Activated B cell treated with CpG ODN at 0.5 μM for 24 hours (primary cell): ENCODE measurements around the gene SLC7A5. TPM values are rescaled to one million over a fixed set of nuclear protein-coding genes. Genes with fewer than 3 reads are reported as not detected.

Experiments
- ATAC-seq: fragments of 200-7000 bp; cut with Tn5 transposase; one replicate; pipeline ENCODE4 v1.10.0; 2021; ENCODE audit warnings: low read depth, mild to moderate bottlenecking, moderate library complexity
- CTCF ChIA-PET: fragments of 350-600 bp; sonication (Branson Sonifier 250); formaldehyde crosslinking; loops from one replicate; lab custom pipeline; 2021; ENCODE audit warnings: antibody characterized with exemption; lab: Charles Lee
- POLR2A ChIA-PET: fragments of 350-600 bp; sonication (Branson Sonifier 250); formaldehyde crosslinking; loops from one replicate; lab custom pipeline; 2021; ENCODE audit warnings: antibody characterized with exemption; lab: Charles Lee
- DNase-seq: peaks from one replicate; pipeline ENCODE4 v3.0.0; 2022
- H3K27ac Mint-ChIP-seq: one replicate; pipeline ENCODE4 v1.8.0; 2020; ENCODE audit warnings: mixed read lengths
- H3K27me3 Mint-ChIP-seq: one replicate; pipeline ENCODE4 v1.8.0; 2021; ENCODE audit warnings: mixed read lengths
- H3K36me3 Mint-ChIP-seq: one replicate; pipeline ENCODE4 v1.8.0; 2021; ENCODE audit warnings: low read depth, mixed read lengths
- H3K4me1 Mint-ChIP-seq: one replicate; pipeline ENCODE4 v1.8.0; 2021; ENCODE audit warnings: mixed read lengths
- H3K4me3 Mint-ChIP-seq: one replicate; pipeline ENCODE4 v1.8.0; 2020; ENCODE audit warnings: mild to moderate bottlenecking, mixed read lengths
- H3K9me3 Mint-ChIP-seq: one replicate; pipeline ENCODE4 v1.8.0; 2020; ENCODE audit warnings: mixed read lengths
- CTCF ChIP-seq: fragments of 200-600 bp; IDR thresholded peaks from one replicate; pipeline ENCODE4 v1.8.0; 2022; ENCODE audit warnings: antibody characterized with exemption, mild to moderate bottlenecking
- intact Hi-C: fragments of 100-400 bp; cut with micrococcal nuclease; formaldehyde crosslinking; loops from one replicate; pipeline ENCODE4 v1.15.1; 2024
- total RNA-seq: library from RNA; stranded (reverse); gene quantifications from 2 replicates; pipeline ENCODE4 v1.2.3, GENCODE V29; 2022

Gene SLC7A5
- total RNA-seq, 1 donor from 2014 or later: 111 TPM

- TF ChIP-seq CTCF: no peak
- Mint-ChIP-seq H3K9me3 (no peaks in the 10 kb centered on the region), H3K27ac (no peak overlapping the region), H3K27me3 (no peaks in the 10 kb centered on the region), H3K4me1 (peaks cover 15% of the 10 kb centered on the region), H3K36me3 (peaks cover 73% of the 10 kb centered on the region), H3K4me3 (no peak overlapping the region)
- intact Hi-C loops: no loop called here
- DNase-seq (no peak), ATAC-seq (no peak)
- POLR2A ChIA-PET: interaction anchor here (0.6 to 1.5 kb wide), 4 partner anchors 10 to 35 kb away, joined by 3 to 14 read pairs (median 4); no protein-coding TSS in a partner anchor
- CTCF ChIA-PET: interaction anchor here (1.4 to 2.3 kb wide), 2 partner anchors 13 to 34 kb away, joined by 4 to 7 read pairs; no protein-coding TSS in a partner anchor
These were observed 32.3 kb downstream of the SLC7A5 start for GRCh38 chr16:87836844-87837581.

GRCh38 chr16:87836346-87836843 lies 32.9 kb downstream of the SLC7A5 start:
- peaks cover 73% of the 10 kb centered on the region for H3K36me3 Mint-ChIP-seq
- intact Hi-C loops: no loop called here

GRCh38 chr16:87835882-87836331 lies 33.4 kb downstream of the SLC7A5 start:
- Mint-ChIP-seq H3K9me3 (no peaks in the 10 kb centered on the region), H3K36me3 (peaks cover 74% of the 10 kb centered on the region), H3K27ac (no peak overlapping the region), H3K27me3 (no peaks in the 10 kb centered on the region), H3K4me3 (no peak overlapping the region), H3K4me1 (peaks cover 17% of the 10 kb centered on the region)
- no peak for DNase-seq
- no peak for TF ChIP-seq CTCF
- ChIA-PET POLR2A (interaction anchor here (0.7 to 1.5 kb wide), 3 partner anchors 8 to 36 kb away, joined by 3 to 6 read pairs (median 3); no protein-coding TSS in a partner anchor), CTCF (interaction anchor here (1.4 to 2.3 kb wide), 2 partner anchors 14 to 35 kb away, joined by 4 to 7 read pairs; no protein-coding TSS in a partner anchor)
- intact Hi-C loops: no loop called here
- ATAC-seq: no peak

More at GRCh38 chr16:87836346-87836843, 32.9 kb downstream of the SLC7A5 start:
- no peak for TF ChIP-seq CTCF
- Mint-ChIP-seq H3K4me3 (no peak overlapping the region), H3K9me3 (no peaks in the 10 kb centered on the region), H3K27ac (no peak overlapping the region), H3K4me1 (peaks cover 15% of the 10 kb centered on the region), H3K27me3 (no peaks in the 10 kb centered on the region)
- ChIA-PET CTCF (interaction anchor here (1.4 to 2.3 kb wide), 2 partner anchors 13 to 35 kb away, joined by 4 to 7 read pairs; no protein-coding TSS in a partner anchor), POLR2A (interaction anchor here (0.6 to 1.5 kb wide), 4 partner anchors 9 to 35 kb away, joined by 3 to 14 read pairs (median 4); no protein-coding TSS in a partner anchor)
- DNase-seq (no peak), ATAC-seq (no peak)

- POLR2A ChIA-PET: interaction anchor here (0.5 to 4.2 kb wide), 2 partner anchors 24 to 65 kb away, joined by 5 to 39 read pairs; no protein-coding TSS in a partner anchor
- H3K4me3 Mint-ChIP-seq: no peak overlapping the region
- ATAC-seq: no peak
- H3K36me3 Mint-ChIP-seq: peaks cover 79% of the 10 kb centered on the region
- H3K27me3 Mint-ChIP-seq: no peaks in the 10 kb centered on the region
- no peaks in the 10 kb centered on the region for H3K9me3 Mint-ChIP-seq
- no peak overlapping the region for H3K27ac Mint-ChIP-seq
- no peak for TF ChIP-seq CTCF
- no peak for DNase-seq
- intact Hi-C loops: no loop called here
- CTCF ChIA-PET: no interaction called here
- peaks cover 25% of the 10 kb centered on the region for H3K4me1 Mint-ChIP-seq
These were observed 34.4 kb downstream of the SLC7A5 start for GRCh38 chr16:87834668-87835473.
